Mesothelial cell of epicardium (in vitro differentiated cells): ENCODE results near the gene USP3. TPM values are rescaled to one million over a fixed set of nuclear protein-coding genes. Genes with fewer than 3 reads are reported as not detected.
"Not testable (repeated sequence)": the region's sequence is repeated elsewhere in the genome, so short reads cannot be mapped to it uniquely, and the experiment has no call there.

Experiments used
- DNase-seq, 2 experiments: peaks; one replicate each; pipeline ENCODE4 v3.0.0; 2021; ENCODE audit warnings: low spot score in 2 of 2; ENCODE audit not compliant: unreplicated experiment in 2 of 2
- H3K27ac Mint-ChIP-seq: 2 replicates; pipeline ENCODE4 v1.8.0; 2021; ENCODE audit warnings: mixed read lengths
- H3K27me3 Mint-ChIP-seq: 2 replicates; pipeline ENCODE4 v1.8.0; 2021; ENCODE audit warnings: low read depth, mixed read lengths
- H3K36me3 Mint-ChIP-seq: 2 replicates; pipeline ENCODE4 v1.8.0; 2021; ENCODE audit warnings: mixed read lengths
- H3K4me1 Mint-ChIP-seq: 2 replicates; pipeline ENCODE4 v1.8.0; 2021; ENCODE audit warnings: mixed read lengths
- H3K4me3 Mint-ChIP-seq: 2 replicates; pipeline ENCODE4 v1.8.0; 2021; ENCODE audit warnings: mild to moderate bottlenecking, moderate library complexity, mixed read lengths
- H3K9me3 Mint-ChIP-seq: 2 replicates; pipeline ENCODE4 v1.8.0; 2021; ENCODE audit warnings: mixed read lengths
- CTCF ChIP-seq: fragments of 200-600 bp; sonication (generic); IDR thresholded peaks from one replicate; pipeline ENCODE4 v1.5.0; 2021; ENCODE audit warnings: antibody characterized with exemption; ENCODE audit not compliant: unreplicated experiment
- total RNA-seq: library from RNA; stranded (reverse); gene quantifications from 3 replicates; pipeline ENCODE4 v1.2.1, GENCODE V29; 2021

Gene USP3
- total RNA-seq, 1 donor from 2014 or later: 72.7 TPM

DNA sequence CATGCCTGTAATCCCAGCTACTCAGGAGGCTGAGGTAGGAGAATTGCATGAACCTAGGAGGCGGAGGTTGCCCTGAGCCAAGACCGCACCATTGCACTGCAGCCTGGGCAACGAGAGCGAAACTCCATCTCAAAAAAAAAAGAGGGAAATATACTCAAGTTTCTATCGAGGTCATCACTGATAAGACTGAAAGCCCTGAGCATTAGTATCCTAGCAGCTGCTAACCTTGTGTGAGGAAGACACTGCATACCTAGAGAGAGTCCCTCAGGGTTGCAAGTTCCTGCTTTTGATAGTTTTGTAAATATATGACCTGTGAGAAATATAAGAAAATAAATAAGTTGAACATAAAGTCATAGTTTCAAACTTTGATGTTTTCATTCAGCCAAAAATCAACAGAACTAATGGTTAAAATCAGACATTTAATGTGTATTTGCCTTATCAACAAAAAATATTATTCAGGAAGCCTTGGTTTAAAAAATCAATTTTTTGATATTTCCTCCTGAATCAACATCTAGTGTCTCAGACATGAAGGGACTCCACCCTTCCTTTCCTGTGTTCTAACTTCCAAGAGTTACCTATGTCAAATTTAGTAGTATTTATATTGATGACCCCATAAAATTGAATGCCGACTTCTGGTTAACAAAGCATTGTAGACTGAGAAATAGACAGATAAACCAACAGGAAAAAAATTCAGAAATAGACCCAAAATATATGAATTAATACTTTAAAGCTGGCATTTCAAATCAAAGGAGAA, 19.8 kb upstream of the USP3 start:
- Mint-ChIP-seq H3K9me3 (no peaks in the 10 kb centered on the region), H3K27ac (no peak overlapping the region), H3K27me3 (peaks cover 1% of the 10 kb centered on the region), H3K4me3 (no peak overlapping the region), H3K36me3 (no peaks in the 10 kb centered on the region), H3K4me1 (peaks cover 16% of the 10 kb centered on the region)
- no peak for TF ChIP-seq CTCF
- DNase-seq: no peak

DNA sequence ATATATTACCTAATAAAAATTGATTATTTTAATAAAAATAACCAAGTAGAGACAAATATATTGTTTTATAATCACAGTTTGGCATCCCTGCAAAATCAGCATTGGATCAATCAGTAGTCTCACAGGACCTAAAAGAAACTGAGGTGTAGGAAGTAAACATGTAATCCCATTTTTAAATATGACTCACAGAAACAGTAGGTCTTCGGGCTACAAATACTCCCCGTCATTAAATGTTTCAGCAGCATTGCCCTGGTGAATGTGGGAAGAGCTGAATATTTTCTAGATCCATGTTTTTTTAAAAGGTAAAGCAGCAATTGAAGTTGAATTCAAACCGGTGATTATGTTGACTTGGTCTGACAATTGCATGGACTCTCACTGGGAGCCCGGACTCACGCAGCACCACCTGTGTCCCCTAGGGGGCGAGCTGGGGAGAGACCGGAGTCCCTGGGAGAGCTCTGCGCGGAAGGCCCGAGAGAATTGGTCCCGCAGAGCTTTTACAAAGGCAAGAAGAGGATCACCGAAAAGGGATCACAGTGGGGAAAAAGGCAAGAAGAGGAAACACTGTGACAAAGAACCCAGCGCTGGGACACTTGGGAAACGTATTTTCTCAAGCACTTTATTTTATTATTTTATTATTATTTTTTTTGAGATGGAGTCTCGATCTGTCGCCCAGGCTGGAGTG, 17.2 kb upstream of the USP3 start:
- Mint-ChIP-seq H3K9me3 (no peaks in the 10 kb centered on the region), H3K4me3 (no peak overlapping the region), H3K27me3 (peaks cover 8% of the 10 kb centered on the region), H3K4me1 (peaks cover 12% of the 10 kb centered on the region), H3K36me3 (no peaks in the 10 kb centered on the region), H3K27ac (no peak overlapping the region)
- peak; percentile 72 for TF ChIP-seq CTCF
- DNase-seq: peak; percentile 53 to 88

DNA sequence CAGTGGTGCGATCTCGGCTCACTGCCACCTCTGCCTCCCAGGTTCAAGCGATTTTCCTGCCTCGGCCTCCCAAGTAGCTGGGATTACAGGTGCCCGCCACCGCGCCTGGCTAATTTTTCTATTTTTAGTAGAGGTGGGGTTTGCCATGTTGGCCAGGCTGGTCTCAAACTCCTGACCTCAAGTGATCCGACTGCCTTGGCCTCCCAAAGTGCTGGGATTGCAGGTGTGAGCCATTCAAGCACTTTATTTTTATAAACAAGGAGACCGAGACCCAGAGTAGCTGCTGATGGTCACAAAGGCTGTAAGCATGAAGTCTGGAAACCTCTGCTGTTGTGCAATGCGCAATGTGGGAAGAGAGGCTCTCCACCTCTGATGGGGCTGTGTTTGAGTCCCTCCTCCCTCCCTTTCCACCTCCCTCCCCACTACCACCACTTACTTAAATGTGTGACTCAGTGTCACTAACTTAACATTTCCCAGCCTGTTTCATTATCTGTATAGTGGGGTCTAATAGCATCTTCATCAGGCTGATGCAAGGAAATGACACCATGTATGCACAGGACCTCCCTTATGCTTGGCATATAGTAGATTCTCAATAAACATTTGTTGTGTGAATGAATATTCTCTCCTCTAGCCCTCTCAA, 16.5 kb upstream of the USP3 start:
- H3K9me3 Mint-ChIP-seq, DNase-seq, H3K36me3 Mint-ChIP-seq, H3K27me3 Mint-ChIP-seq, H3K4me3 Mint-ChIP-seq, H3K27ac Mint-ChIP-seq: not testable (repeated sequence)
- peaks cover 14% of the 10 kb centered on the region for H3K4me1 Mint-ChIP-seq

DNA sequence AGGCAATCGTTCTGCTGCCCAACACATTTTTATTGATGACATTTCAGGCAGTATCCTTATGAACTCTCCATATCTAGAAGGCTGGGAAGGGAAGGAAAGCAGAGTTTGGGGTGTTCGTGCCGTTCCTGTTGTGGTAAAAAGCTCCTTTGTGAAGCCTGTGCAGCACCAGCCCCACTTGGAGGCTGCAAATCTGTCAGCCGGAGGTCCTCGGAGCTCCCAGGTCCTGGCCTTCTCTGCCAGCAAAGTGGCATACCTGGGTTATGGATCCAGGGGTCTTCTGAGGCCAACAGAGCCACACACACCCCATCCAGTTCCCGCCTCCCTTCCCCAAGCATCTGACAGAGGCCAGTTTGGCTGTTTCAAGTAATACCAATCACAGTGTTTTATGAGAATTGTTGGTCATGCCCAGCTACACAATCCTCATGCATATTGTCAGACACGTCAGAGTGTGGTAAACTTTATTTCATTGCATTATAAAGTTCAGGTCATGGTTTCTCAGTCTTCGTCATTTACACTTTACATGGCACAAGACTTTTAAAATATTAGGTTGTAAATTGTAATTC, 15.9 kb upstream of the USP3 start:
- Mint-ChIP-seq H3K36me3 (no peaks in the 10 kb centered on the region), H3K4me1 (peaks cover 12% of the 10 kb centered on the region), H3K27me3 (peaks cover 9% of the 10 kb centered on the region), H3K9me3 (no peaks in the 10 kb centered on the region), H3K27ac (no peak overlapping the region), H3K4me3 (no peak overlapping the region)
- DNase-seq: no peak
- no peak for TF ChIP-seq CTCF

DNA sequence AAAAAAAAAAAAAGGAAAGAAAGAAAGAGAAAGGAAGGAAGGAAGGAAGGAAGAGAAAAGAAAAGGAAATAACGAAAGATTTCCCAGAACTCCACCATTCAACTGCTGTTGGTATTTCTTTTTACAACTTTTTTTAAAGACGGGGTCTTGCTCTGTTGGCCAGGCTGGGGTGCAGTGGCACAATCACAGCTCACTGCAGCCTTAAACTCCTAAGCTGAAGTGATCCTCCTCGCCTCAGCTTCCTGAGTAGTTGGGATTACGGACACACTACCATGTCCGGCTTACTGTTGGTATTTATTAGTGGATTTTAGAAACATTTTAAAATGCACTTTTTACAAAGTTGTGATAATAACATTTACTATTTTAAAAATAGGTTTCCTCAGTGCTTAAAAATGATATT, 15.0 kb upstream of the USP3 start:
- H3K36me3 Mint-ChIP-seq: no peaks in the 10 kb centered on the region
- H3K4me3 Mint-ChIP-seq: no peak overlapping the region
- no peak for TF ChIP-seq CTCF
- peaks cover 6% of the 10 kb centered on the region for H3K4me1 Mint-ChIP-seq
- H3K9me3 Mint-ChIP-seq: no peaks in the 10 kb centered on the region
- no peak overlapping the region for H3K27ac Mint-ChIP-seq
- no peak for DNase-seq
- peaks cover 13% of the 10 kb centered on the region for H3K27me3 Mint-ChIP-seq
